Activated naive CD8-positive, alpha-beta T cell (primary cell): Measurements from ENCODE around the gene U2AF2.
"Not testable (repeated sequence)": the region's sequence is repeated elsewhere in the genome, so short reads cannot be mapped to it uniquely, and the experiment has no call there.

ENCODE experiments used
- H3K27ac Mint-ChIP-seq: one replicate; pipeline ENCODE4 v1.8.0; 2021; ENCODE audit warnings: mixed read lengths
- H3K27me3 Mint-ChIP-seq: one replicate; pipeline ENCODE4 v1.8.0; 2021; ENCODE audit warnings: mixed read lengths
- H3K36me3 Mint-ChIP-seq: one replicate; pipeline ENCODE4 v1.8.0; 2021; ENCODE audit warnings: mixed read lengths
- H3K4me1 Mint-ChIP-seq: one replicate; pipeline ENCODE4 v1.8.0; 2021; ENCODE audit warnings: low read depth, mixed read lengths
- H3K4me3 Mint-ChIP-seq: one replicate; pipeline ENCODE4 v1.8.0; 2021; ENCODE audit warnings: mild to moderate bottlenecking, mixed read lengths
- H3K9me3 Mint-ChIP-seq: one replicate; pipeline ENCODE4 v1.8.0; 2021; ENCODE audit warnings: low read depth, mixed read lengths

The U2AF2 gene

GRCh38 chr19:55702131-55702627, 47.3 kb downstream of the U2AF2 start:
- Mint-ChIP-seq H3K27ac (no peak overlapping the region), H3K4me1 (no peaks in the 10 kb centered on the region), H3K36me3 (no peaks in the 10 kb centered on the region), H3K4me3 (no peak overlapping the region), H3K27me3 (no peaks in the 10 kb centered on the region), H3K9me3 (no peaks in the 10 kb centered on the region)

GRCh38 chr19:55703790-55704215, 49.0 kb downstream of the U2AF2 start:
- Mint-ChIP-seq H3K9me3 (no peaks in the 10 kb centered on the region), H3K4me1 (no peaks in the 10 kb centered on the region), H3K27ac (no peak overlapping the region), H3K4me3 (no peak overlapping the region), H3K27me3 (no peaks in the 10 kb centered on the region), H3K36me3 (no peaks in the 10 kb centered on the region)

- H3K36me3 Mint-ChIP-seq = no peaks in the 10 kb centered on the region
- H3K27me3 Mint-ChIP-seq = no peaks in the 10 kb centered on the region
- no peak overlapping the region for H3K4me3 Mint-ChIP-seq
- no peaks in the 10 kb centered on the region for H3K4me1 Mint-ChIP-seq
- no peaks in the 10 kb centered on the region for H3K9me3 Mint-ChIP-seq
- no peak overlapping the region for H3K27ac Mint-ChIP-seq
Measured at GRCh38 chr19:55704494-55705245, 49.8 kb downstream of the U2AF2 start.

GRCh38 chr19:55705972-55706371, 51.1 kb downstream of the U2AF2 start:
- no peak overlapping the region for H3K4me3 Mint-ChIP-seq
- no peaks in the 10 kb centered on the region for H3K9me3 Mint-ChIP-seq
- peaks cover 3% of the 10 kb centered on the region for H3K4me1 Mint-ChIP-seq
- H3K36me3 Mint-ChIP-seq = no peaks in the 10 kb centered on the region
- H3K27ac Mint-ChIP-seq = no peak overlapping the region
- H3K27me3 Mint-ChIP-seq = no peaks in the 10 kb centered on the region

- peaks cover 9% of the 10 kb centered on the region for H3K4me1 Mint-ChIP-seq
- no peaks in the 10 kb centered on the region for H3K9me3 Mint-ChIP-seq
- H3K36me3 Mint-ChIP-seq = no peaks in the 10 kb centered on the region
- no peak overlapping the region for H3K27ac Mint-ChIP-seq
- peaks cover 3% of the 10 kb centered on the region for H3K27me3 Mint-ChIP-seq
- H3K4me3 Mint-ChIP-seq = no peak overlapping the region
Measured at GRCh38 chr19:55711719-55712118, 56.9 kb downstream of the U2AF2 start.

- Mint-ChIP-seq H3K36me3 (no peaks in the 10 kb centered on the region), H3K4me3 (no peak overlapping the region), H3K27me3 (peaks cover 14% of the 10 kb centered on the region), H3K27ac (no peak overlapping the region), H3K9me3 (no peaks in the 10 kb centered on the region), H3K4me1 (peaks cover 9% of the 10 kb centered on the region)
Measured at GRCh38 chr19:55712804-55713631, 58.2 kb downstream of the U2AF2 start.

- Mint-ChIP-seq H3K27ac (no peak overlapping the region), H3K36me3 (peaks cover 3% of the 10 kb centered on the region), H3K27me3 (peaks cover 34% of the 10 kb centered on the region), H3K4me1 (peaks cover 6% of the 10 kb centered on the region), H3K4me3 (no peak overlapping the region), H3K9me3 (no peaks in the 10 kb centered on the region)
Measured at GRCh38 chr19:55716531-55716930, 61.7 kb downstream of the U2AF2 start.

- peaks cover 3% of the 10 kb centered on the region for H3K36me3 Mint-ChIP-seq
- no peak overlapping the region for H3K27ac Mint-ChIP-seq
- H3K9me3 Mint-ChIP-seq = peaks cover 3% of the 10 kb centered on the region
- H3K27me3 Mint-ChIP-seq = peaks cover 37% of the 10 kb centered on the region
- peaks cover 5% of the 10 kb centered on the region for H3K4me1 Mint-ChIP-seq
- H3K4me3 Mint-ChIP-seq = no peak overlapping the region
Measured at GRCh38 chr19:55717251-55717650, 62.4 kb downstream of the U2AF2 start.

- H3K9me3 Mint-ChIP-seq, H3K4me1 Mint-ChIP-seq, H3K36me3 Mint-ChIP-seq, H3K27ac Mint-ChIP-seq, H3K4me3 Mint-ChIP-seq: not testable (repeated sequence)
- peaks cover 42% of the 10 kb centered on the region for H3K27me3 Mint-ChIP-seq
Measured at GRCh38 chr19:55717879-55718711, 63.3 kb downstream of the U2AF2 start.

GRCh38 chr19:55720214-55720746, 65.4 kb downstream of the U2AF2 start:
- H3K4me3 Mint-ChIP-seq = no peak overlapping the region
- H3K27ac Mint-ChIP-seq = no peak overlapping the region
- no peaks in the 10 kb centered on the region for H3K4me1 Mint-ChIP-seq
- H3K9me3 Mint-ChIP-seq = peaks cover 8% of the 10 kb centered on the region
- H3K36me3 Mint-ChIP-seq = peaks cover 3% of the 10 kb centered on the region
- peaks cover 43% of the 10 kb centered on the region for H3K27me3 Mint-ChIP-seq

GRCh38 chr19:55720801-55721200, 66.0 kb downstream of the U2AF2 start:
- Mint-ChIP-seq H3K36me3 (peaks cover 3% of the 10 kb centered on the region), H3K4me3 (no peak overlapping the region), H3K27me3 (peaks cover 45% of the 10 kb centered on the region), H3K4me1 (no peaks in the 10 kb centered on the region), H3K9me3 (peaks cover 8% of the 10 kb centered on the region), H3K27ac (no peak overlapping the region)

GRCh38 chr19:55723491-55723890, 68.7 kb downstream of the U2AF2 start:
- no peaks in the 10 kb centered on the region for H3K4me1 Mint-ChIP-seq
- H3K27me3 Mint-ChIP-seq = peaks cover 30% of the 10 kb centered on the region
- no peak overlapping the region for H3K27ac Mint-ChIP-seq
- peaks cover 8% of the 10 kb centered on the region for H3K9me3 Mint-ChIP-seq
- peaks cover 3% of the 10 kb centered on the region for H3K36me3 Mint-ChIP-seq
- H3K4me3 Mint-ChIP-seq = no peak overlapping the region
